Immature natural killer cell (primary cell): Measurements from ENCODE around the gene AMIGO2. TPM values are rescaled to one million over a fixed set of nuclear protein-coding genes. Genes with fewer than 3 reads are reported as not detected.

Experiments used
- DNase-seq, 3 donors: peaks; one replicate each; pipeline ENCODE4 v3.0.0; 2022; ENCODE audit warnings: mixed read lengths in 1 of 3
- H3K27ac Mint-ChIP-seq, 6 donors: one replicate each; pipeline ENCODE4 v1.8.0; 2020; ENCODE audit warnings: mixed read lengths in 6 of 6, mild to moderate bottlenecking in 5 of 6, inconsistent platforms in 4 of 6, moderate library complexity in 3 of 6
- H3K27me3 Mint-ChIP-seq, 3 donors: one replicate each; pipeline ENCODE4 v1.8.0; 2020 to 2021; ENCODE audit warnings: low read depth in 3 of 3, mild to moderate bottlenecking in 3 of 3, mixed read lengths in 3 of 3, moderate library complexity in 3 of 3, inconsistent platforms in 1 of 3
- H3K36me3 Mint-ChIP-seq, 3 donors: one replicate each; pipeline ENCODE4 v1.8.0; 2020; ENCODE audit warnings: mixed read lengths in 3 of 3, inconsistent platforms in 2 of 3, mild to moderate bottlenecking in 2 of 3
- H3K4me1 Mint-ChIP-seq, 2 donors: one replicate each; pipeline ENCODE4 v1.8.0; 2020; ENCODE audit warnings: inconsistent platforms in 2 of 2, mild to moderate bottlenecking in 2 of 2, mixed read lengths in 2 of 2, moderate library complexity in 1 of 2
- H3K4me3 Mint-ChIP-seq, 5 donors: one replicate each; pipeline ENCODE4 v1.8.0; 2020; ENCODE audit warnings: mild to moderate bottlenecking in 5 of 5, mixed read lengths in 5 of 5, inconsistent platforms in 3 of 5, moderate library complexity in 3 of 5
- H3K9me3 Mint-ChIP-seq, 6 donors: one replicate each; pipeline ENCODE4 v1.8.0; 2020; ENCODE audit warnings: mild to moderate bottlenecking in 6 of 6, mixed read lengths in 6 of 6, inconsistent platforms in 4 of 6, moderate library complexity in 3 of 6
- polyA plus RNA-seq, 3 donors: library from polyadenylated mRNA; unstranded; fragments of 300-500 nt; fragmentation: Illumina TruSeq; gene quantifications; one replicate each; pipeline ENCODE4 v1.2.3, GENCODE V29; 2021

AMIGO2 gene
- polyA plus RNA-seq, 3 donors from 2014 or later, result 6.5 to 13.3 (median 12.9) TPM

DNA sequence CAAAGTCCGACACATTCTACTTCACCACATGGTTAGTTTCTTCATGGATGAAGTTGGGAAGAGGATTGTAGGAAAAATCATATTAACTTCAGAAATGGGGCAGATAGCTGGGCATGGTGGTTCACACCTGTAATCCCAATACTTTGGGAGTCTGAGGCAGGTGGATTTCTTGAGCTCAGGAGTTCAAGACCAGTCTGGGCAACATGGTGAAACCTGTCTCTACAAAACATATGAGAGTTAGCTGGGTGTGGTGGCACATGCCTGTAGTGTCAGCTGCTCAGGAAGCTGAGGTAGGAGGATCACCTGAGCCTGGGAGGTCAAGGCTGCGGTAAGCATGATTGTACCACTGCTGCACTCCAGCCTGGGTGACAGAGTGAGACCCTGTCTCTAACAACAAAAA is 49.9 kb downstream of the AMIGO2 start:
- Mint-ChIP-seq H3K27ac (peak overlapping the region in 1 of 6 donors; percentile 13), H3K4me1 (peaks cover 4 to 7% of the 10 kb centered on the region in 2 donors), H3K27me3 (peaks cover 0 to 7% (median 3%) of the 10 kb centered on the region in 3 donors), H3K4me3 (no peak overlapping the region), H3K9me3 (no peaks in the 10 kb centered on the region), H3K36me3 (no peaks in the 10 kb centered on the region)
- DNase-seq, result no peak

DNA sequence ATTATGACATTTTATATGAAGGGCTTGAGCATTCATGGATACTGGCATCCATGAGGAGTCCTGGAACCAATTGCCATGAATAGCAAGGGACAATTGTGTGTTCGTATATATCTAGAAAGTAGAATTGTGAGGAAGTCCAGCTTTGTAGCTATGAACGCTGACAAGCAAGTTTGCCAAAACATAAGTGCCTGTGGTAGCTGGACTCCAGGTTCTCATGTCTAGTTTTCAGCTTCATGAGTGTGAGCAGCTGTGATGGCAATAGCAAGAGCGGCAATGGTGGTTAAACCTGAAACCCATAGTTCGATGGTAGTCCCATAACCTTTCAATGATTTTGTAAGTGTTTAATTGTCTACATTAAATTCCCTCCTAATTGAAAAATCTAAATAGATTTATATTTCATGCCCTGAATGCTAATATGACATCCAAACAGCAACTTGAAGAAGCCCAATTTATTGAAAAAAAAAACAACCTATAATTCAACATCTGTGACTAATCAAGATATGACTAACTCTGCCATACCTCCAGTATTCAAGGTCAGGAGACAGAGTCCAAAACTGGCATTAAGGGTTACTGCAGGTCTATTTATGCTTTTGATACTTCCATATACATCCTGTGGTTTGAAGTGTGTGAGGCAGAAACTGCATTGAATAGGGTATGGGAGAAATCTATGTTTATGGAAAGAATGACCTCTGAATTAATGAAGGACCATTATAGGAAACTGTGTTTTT is 50.6 kb downstream of the AMIGO2 start:
- H3K27ac Mint-ChIP-seq, result no peak overlapping the region
- H3K27me3 Mint-ChIP-seq, result peaks cover 0 to 7% (median 3%) of the 10 kb centered on the region in 3 donors
- peaks cover 4 to 7% of the 10 kb centered on the region in 2 donors for H3K4me1 Mint-ChIP-seq
- DNase-seq, result no peak
- no peaks in the 10 kb centered on the region for H3K9me3 Mint-ChIP-seq
- H3K36me3 Mint-ChIP-seq, result no peaks in the 10 kb centered on the region
- H3K4me3 Mint-ChIP-seq, result no peak overlapping the region

DNA sequence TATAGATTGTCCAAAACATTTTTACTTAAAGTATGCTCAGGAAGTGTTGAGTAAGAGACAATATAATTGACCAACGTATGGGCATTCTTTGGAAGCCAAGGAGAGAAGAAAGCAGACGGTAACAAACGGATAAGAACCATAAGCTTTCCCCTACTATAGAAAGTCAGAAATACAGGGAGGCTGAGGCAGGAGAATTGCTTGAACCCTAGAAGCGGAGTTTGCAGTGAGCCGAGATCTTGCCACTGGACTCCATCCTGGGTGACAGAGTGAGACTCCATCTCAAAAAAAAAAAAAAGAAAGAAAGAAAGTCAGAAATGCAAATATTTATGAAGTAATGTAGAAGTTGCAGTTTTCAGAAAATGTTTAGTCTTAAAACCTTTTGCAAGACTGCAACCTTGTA is 51.6 kb downstream of the AMIGO2 start:
- Mint-ChIP-seq H3K4me3 (no peak overlapping the region), H3K9me3 (no peaks in the 10 kb centered on the region), H3K4me1 (peaks cover 4 to 7% of the 10 kb centered on the region in 2 donors), H3K36me3 (no peaks in the 10 kb centered on the region), H3K27me3 (peaks cover 3 to 10% (median 3%) of the 10 kb centered on the region in 3 donors), H3K27ac (no peak overlapping the region)
- no peak for DNase-seq

Other genes with a start within 250 kb of the AMIGO2 start
- 10 to 100 TPM in 1 of 3 donors, 1 to 10 TPM in 2; 3.2 to 26.4 (median 7.4) TPM for gene PCED1B, start 338 bp downstream of the AMIGO2 start, polyA plus RNA-seq